Thyroid gland (tissue), 4 donors: Measurements from ENCODE around the gene FAIM2.

Experiments
- CTCF ChIP-seq, 6 experiments: fragments of 200-600 bp in 3 of 6; fragments of 450-650 bp in 3 of 6; sonication (generic) in 3 of 6; IDR thresholded peaks; one replicate each; pipeline ENCODE4 v1.5.1; 2016 to 2019; ENCODE audit warnings: antibody characterized with exemption in 6 of 6, mild to moderate bottlenecking in 2 of 6, inconsistent platforms in 1 of 6, moderate library complexity in 1 of 6
- POLR2A ChIP-seq, 2 donors: fragments of 450-650 bp; IDR thresholded peaks; one replicate each; pipeline ENCODE4 v1.6.1; 2017; ENCODE audit warnings: antibody characterized with exemption in 2 of 2, mild to moderate bottlenecking in 2 of 2, moderate library complexity in 1 of 2

GRCh38 chr12:49874142-49874897 lies 29.4 kb downstream of the FAIM2 start:
- no peak for TF ChIP-seq CTCF (IDR thresholded peaks at IDR 0.05)
- TF ChIP-seq POLR2A (IDR thresholded peaks at IDR 0.05), result no peak
